ENCODE measurements around the gene NKX1-2.

NKX1-2 gene

DNA sequence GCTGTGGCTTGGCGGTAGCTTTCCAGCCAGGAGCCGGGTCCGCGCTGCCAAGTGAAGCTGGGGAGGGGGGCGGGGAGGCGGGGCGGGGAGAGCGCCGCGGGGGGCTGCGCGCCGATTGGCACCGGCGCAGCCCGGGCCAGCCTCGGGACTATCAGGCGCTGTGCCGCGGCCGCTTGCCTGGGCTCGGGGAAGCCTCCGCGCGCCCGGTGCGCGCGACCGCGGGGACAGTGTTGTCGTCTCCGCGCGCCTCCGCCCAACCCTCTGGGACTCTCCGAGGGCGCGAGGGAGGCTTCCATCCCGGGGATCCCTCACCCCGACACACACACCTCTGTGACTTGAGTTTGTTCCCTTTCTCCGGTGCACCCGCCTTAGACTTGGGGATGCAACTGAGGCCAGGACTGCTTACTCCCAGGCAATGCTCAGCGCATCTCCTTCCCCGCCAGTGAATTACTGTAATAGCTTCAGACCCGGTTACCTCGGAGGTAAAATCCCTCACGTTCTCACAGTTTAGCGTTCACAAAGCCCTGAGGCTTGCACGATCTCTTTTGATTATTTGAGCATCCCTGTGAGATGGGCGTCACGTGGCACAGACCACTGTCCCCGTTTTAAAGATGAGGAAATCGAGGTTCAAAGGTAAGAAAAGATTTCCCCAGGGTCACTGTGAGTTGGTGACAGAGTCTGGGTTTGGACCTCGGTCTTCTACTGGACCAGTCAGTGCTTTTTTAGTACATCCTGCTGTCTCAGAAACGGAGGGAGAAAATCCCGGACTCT, at the start of gene NKX1-2:
Gene NKX1-2, minus strand, starts transcription at position 24 of the 771 bp plus-strand sequence. CDS start 92 bp downstream, outside the sequence.
- DNase-seq, result no peak

DNA sequence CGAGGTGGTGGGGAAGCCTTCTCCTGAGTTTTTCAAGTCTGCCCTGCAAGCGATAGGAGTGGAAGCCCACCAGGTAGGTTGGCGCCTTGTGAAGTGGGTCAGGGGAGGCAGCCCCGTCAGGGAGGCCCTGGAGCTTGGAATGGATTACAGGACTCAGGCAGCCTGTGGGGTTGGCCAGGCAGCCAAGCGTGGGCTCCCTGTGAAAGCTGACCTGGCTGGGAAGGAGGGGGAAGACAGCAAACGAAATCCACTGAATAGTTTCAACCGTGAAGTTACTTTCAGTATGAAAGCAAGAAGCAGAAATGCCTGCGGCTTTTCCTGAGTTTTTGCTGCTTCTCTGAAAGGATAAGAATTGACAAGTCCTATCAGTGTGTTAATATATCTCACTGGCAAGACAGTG, 48.2 kb upstream of the NKX1-2 start:
- DNase-seq, result no peak

DNA sequence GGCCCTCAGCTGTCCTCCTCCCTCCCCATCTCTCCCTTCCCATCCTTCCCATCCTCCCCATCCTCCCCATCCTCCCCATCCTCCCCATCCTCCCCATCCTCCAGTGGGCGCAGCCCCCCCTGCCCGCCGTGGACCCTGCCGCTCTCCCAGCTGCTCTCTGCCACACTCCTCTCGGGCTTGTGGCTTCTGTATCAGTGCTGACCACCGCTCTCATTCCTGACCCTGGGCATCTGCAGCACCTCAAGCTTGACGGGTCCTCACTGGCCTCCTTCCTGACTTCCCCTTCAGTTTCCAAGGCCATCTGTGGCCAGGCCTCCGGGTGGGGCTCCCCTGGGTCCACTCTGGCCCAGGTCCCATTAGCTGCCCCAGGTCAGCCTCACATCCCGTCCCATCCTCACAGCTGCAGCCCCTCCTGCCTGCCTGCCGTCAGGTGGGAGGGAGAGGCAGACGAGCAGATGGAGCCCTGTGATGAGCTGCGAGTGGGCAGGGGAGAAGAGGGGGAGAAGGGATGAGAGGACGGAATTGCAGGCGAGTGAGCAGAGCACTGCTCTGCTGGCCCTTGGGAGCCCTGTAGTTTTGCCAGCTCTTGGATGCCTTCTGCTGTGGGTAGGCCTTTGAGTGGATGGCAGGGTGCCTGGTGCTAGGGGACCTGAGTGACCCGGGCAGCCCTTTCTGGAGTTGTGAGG, 47.5 kb upstream of the NKX1-2 start:
- no peak for DNase-seq

DNA sequence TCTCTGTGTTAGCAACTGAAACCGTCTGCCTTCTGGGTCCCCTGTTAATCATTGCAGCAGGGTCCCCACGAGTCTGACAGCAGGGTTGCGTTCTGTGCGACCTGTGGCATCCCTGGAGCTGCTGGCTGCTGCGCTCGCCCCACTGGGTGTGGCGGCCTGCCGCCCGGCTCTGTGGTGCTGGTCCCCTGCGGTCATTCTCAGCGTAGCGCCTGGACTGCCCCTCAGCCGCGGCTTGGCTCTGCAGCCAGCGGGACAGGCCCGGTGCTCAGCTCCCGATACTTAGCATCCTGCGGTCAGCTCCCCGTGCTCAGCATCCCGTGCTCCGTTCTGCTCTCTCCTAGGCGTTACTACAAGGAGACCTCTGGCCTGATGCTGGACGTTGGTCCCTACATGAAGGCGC, 46.8 kb upstream of the NKX1-2 start:
- no peak for DNase-seq

DNA sequence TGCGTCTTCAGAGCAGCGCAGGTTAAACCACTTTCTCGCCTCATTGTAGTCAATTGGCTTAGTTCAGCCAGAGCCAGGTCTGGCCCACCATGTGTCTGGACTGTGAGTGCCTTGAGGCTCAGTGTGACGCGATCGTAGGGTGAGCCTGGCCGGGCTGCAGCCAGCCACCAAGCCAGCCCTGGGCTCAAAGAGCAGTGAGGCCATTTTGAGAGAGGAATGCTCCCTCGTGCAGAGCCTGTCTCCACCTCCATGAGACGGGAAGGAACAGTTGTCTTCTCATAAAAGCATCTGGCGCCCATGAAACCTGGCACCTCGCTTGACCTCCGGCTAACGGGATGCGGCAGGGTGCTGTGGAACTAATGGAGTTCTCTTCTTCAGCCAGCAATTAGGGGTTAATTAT, 46.3 kb upstream of the NKX1-2 start:
- DNase-seq, result no peak

DNA sequence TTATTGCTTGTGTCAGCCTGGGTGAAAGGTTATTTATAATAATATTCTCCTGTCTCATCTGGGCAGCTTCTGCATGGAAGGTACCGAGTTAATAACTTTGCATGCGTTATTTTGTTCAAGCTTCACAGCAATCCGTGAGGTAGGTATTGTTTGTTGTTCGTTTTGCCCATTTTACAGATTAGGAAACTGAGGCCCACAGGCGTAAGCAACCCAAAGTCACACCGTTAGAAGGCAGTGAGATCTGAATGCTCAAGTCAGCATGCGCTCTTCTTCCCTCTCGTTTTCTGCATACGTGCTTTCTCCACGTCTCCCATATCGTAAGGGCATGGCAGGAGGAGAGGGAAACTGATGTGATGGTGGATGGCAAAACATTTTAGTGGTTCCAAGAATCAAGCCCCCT, 45.9 kb upstream of the NKX1-2 start:
- no peak for DNase-seq

DNA sequence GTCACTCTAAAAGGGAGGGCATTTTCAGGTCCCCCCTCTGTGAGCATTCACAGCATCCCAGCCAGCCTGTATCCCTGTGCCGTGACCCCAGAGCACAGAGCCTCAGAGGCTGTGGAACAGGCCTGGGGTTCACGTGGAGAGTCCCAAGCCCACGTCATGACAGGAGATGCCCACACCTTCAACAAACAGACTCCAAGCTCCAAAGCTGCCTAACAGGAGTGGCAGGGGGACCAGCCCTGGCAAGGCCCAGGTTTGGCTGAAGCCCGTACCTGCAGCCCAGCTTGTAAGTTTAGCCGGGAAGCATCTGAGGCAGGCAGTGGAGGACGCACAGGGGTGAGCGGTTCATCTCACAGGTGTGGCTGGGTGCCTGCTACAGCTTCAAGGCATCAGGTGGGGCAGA, 45.3 kb upstream of the NKX1-2 start:
- no peak for DNase-seq

DNA sequence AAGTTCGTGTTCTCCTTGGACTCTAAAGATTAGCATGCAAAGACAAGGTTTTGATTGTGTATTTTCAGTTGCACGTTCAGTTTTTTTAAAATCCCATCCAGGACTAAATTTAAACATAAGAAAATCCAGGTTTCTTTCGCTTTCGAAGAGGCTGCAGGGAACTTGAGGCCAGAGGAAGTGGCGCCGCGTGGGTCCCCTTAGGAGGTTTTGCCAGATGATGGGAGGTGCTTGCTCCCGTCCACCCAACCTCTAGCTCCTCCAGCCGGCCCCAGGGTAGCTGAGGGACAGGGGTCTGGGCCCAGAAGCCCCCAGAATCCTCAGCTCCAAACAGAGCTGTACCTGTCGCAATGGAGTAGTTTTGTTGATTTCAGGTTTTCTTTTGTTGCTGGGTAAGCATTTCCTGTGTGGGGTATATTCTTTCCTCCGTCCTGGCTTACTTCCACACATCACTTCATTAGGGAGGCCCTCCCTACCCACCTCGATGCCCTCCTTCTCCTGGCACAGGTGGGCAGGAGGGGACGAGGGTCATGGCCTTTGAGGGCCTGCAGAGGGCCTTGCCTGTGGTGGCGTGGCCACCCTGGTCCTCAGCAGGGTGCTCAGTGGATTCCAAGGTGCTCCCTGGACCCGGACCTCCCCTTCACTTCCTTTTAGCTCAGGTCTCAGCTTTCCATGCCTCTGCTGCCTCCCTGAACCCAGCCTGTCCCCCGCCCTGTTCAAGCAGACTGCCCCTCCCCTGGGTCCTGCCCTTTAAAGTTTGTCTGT, 44.4 kb upstream of the NKX1-2 start:
- peak; percentile 16 for DNase-seq

DNA sequence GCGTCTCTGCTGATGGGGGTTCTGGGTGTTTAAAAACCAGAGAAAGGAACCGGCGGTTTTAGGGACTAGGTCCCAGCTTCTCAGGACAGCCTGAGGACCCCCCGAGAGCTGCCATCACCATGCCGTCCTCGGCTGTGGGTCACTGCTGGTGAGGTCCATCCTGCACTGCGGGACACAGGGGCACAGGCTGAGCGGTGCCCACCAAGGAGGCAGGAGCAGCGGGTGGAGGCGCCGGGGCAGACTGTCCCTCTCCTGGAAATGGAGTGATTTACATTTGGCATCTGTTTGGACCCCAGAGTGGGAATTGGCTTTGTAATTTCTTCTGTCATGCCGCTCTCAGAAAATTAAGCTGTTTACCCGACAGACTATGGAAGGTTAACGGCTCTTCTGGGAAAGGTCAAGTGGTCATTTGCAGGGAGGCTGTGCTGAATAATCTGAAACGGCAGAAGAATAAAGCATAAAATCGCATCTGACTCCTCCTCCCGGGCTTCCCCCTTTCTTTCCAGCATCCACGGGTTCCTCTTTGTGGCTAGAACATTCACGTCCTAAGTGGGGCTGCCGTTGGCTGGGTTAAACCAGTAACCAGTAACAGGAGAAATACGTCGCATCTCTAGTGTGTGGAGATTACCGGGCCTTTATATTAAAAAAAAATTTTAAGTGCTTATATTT, 43.5 kb upstream of the NKX1-2 start:
- DNase-seq, result no peak

DNA sequence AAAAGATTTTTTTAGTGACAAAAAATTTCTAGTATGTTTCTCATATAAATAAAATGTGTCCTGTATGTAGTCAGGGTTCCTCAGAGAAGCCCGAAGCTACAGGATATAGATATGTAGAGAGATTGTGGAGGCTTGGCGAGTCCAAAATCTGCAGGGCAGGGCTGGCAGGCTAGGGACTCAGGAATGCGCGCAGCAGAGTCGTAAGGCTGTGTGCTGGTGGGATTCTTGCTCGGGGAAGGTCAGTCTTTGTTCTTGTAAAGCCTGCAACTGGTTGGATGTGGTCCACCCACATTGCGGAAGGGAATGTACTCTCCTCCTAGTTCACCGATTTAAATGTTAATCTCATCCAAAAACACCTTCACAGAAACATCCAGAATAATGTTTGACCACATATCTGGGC, 42.4 kb upstream of the NKX1-2 start:
- DNase-seq, result no peak

DNA sequence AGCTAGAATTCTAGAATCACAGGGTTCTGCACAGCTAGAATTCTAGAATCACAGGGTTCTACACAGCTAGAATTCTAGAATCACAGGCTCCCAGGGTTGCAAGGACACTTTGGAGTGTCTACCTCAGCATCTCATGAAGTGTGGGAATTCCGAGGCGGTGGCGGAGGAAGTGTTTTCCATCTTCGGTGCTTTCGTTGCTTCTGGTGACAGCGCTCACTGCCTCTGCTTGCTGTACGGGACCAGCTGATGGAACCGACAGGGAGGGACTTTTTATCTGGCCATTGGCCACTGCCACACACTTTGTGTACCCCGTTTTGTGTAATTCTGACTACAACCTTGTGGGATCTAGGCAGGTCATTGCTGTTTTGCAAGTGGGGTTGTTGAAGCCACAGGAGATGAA, 41.3 kb upstream of the NKX1-2 start:
- DNase-seq, result no peak

DNA sequence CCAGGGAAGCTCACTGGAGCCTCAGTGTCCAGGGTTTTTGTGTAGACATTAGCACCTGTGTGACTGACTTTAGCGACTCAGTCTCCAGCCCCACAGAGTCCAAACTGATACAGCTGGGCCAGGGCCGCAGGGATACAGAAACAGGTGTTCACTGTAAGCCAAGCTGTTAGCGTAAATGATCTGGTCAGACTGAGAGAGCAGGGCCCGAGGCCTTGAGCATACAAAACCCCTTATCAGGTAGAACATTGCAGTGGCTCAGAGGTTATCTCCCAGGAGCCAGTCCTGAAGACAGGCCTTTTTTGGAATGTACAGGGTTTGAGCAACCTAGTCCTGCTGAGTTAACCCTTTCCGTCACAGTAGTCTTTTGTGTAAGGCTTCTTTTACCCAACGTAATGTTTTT, 36.8 kb upstream of the NKX1-2 start:
- DNase-seq, result no peak

DNA sequence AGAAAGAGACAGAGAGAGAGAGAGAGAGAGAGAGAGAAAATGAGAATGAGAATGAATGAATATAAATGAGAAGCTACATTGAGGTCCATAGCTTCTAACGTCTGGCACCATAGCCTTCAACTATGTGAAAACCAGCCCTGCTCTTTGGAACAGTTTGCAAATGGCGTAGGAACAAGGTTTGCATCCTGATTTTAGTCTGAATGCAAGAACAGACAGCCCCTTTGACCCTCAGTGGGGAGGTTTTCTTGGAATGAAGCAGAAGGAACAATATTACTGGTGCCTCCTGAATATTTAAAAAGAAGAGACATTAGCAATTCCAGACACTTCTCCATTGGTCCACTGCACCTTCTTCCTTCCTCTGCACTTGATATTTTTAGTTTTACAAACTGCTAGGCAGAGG, 34.8 kb upstream of the NKX1-2 start:
- no peak for DNase-seq

DNA sequence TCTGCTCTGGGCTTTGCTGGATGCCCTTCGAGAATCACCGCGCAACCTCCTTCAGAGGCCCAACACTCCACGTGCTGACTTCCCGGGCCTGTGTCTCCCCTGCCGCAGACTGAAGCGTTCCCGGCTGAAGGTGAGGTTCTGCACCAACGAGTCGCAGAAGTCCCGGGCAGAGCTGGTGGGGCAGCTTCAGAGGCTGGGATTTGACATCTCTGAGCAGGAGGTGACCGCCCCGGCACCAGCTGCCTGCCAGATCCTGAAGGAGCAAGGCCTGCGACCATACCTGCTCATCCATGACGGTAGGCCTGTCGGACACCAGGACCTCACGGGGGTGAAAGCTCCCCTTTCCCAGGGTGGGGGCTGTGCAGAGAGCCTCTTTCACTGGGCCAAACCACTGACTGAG, 34.2 kb upstream of the NKX1-2 start:
- DNase-seq, result no peak

DNA sequence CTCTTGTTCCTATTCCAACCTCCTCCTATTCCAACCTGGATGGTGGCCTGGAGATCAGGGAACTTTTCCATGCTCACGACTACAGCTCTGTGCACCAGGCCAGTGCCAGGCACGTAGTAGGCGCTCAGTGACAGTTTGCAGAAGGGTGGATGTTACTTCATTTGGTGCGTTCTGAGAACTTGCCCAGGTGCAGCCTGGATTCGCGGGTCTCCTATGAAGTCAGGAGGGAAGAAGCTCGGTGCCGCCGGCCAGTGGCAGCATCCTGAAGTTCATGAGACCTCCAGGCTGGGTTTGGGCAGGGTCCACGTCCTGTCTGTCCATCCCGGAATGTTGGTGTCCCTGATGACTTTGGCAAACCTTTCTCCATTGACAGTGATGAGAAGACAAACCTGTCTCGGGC, 33.0 kb upstream of the NKX1-2 start:
- no peak for DNase-seq

DNA sequence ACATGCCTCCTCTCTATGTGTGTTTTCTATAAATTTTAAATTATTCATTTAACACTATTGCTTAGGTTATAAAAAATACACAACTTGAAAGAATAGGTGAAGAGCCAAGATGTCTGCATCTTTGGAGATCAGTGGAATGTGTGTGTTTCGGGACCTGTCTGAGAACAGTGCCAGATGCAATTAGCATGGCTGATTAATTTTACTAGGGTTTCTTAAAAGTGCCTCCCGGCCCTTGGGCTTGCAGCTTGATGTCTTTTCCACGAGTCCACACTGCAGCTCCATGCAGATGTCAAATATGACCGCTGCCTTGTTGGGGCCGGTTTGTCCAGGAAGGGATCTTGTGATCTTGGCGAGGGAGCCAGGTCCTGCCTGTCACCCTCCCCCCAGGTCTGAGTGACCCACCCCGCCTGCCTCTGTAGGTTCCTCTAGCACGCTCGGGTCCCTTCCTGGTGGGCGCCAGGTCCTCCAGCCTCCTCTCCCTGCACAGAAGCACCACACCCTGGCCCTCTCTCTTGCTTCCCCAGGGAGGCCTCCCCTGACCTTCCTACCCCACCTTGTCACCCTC, 32.5 kb upstream of the NKX1-2 start:
- DNase-seq, result no peak

DNA sequence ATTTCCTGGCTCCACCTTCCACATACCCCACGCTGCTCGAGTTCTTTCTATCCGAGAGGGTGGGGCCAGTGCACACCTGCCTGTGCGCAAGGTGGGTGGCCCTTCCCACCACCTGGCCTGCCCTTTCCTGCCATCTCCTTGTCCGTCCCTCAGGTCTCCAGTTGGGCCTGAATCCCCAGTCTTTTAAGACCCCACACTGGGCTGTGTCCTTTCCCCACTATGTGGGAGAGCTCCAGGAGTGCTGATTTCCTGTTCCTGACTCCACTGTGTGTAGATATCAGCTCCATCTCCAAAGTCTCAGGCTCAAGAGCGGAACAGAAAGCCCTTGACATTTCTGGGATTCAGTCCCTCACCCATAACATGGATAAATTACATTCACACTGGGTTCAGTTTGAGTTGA, 31.9 kb upstream of the NKX1-2 start:
- DNase-seq, result no peak

DNA sequence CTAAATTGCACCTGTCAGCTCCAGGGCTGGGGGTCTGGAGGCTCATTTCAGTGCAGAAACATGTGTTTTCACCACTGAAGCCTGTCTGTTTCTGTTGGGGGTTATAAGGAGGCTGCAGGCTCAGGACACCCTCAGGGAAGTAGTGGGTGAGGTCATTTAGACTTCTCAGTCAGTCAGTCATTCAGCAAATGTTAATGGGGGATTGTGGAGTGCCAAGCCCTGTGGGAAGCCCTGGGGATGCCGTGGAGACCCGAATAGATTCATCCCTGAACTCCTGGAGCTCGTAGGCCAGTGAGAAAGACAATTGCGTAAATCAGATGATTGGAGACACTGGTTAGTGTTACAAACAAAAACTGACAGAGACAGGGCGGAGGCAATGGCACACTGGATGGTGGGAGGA, 31.0 kb upstream of the NKX1-2 start:
- DNase-seq, result no peak

DNA sequence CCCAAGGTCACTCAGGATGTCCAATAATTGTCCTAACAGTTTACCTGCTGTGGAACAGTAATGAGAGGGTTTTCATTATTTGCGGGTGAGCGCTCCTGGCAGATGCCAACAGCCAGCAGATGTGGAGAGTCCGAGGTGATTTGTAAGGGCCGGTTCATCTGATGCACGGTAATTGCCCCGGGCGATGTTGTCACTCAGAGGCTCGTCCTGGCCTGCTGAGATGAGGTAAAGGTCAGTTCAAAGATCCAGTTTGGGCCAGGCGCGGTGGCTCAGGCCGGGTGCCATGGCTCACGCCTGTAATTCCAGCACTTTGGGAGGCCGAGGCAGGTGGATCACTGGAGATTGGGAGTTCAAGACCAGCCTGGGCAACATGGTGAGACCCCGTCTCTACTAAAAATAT, 28.7 kb upstream of the NKX1-2 start:
- DNase-seq, result no peak

DNA sequence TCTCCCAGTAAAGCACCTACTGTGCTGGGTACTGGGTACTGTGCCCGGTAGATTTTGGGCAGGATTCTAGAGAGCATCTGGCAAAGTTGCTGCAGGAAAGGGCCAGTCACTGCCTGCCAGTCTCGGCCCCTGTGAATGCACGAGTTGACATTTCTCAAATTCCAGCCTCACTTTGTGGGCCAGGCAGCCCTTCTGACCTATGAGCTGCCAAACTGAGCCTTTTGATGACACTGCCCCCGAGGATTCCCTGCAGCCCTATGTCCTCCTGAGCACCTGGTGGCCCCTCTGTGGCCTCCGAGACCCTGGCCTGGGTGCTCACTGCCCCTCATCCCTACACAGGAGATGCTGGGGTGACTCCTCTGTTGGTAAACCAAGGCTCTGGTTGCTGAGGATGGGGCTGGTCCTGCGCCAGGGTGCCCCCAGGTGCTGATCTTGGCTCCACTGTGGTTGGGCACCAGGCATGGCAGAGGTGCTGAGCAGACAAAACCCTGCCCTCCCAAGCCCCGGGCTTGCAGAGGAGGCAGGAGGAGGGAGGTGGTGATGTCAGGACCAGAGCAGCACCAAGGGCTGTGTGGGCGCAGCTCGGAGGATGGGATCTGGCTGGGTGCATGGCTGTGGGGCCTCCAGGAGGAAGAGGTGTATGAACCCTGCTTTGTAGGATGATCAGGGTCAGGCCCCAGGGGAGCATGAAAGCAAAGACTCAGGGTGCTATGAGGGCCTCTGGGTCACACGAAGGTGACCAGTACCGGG, 28.0 kb upstream of the NKX1-2 start:
- no peak for DNase-seq

DNA sequence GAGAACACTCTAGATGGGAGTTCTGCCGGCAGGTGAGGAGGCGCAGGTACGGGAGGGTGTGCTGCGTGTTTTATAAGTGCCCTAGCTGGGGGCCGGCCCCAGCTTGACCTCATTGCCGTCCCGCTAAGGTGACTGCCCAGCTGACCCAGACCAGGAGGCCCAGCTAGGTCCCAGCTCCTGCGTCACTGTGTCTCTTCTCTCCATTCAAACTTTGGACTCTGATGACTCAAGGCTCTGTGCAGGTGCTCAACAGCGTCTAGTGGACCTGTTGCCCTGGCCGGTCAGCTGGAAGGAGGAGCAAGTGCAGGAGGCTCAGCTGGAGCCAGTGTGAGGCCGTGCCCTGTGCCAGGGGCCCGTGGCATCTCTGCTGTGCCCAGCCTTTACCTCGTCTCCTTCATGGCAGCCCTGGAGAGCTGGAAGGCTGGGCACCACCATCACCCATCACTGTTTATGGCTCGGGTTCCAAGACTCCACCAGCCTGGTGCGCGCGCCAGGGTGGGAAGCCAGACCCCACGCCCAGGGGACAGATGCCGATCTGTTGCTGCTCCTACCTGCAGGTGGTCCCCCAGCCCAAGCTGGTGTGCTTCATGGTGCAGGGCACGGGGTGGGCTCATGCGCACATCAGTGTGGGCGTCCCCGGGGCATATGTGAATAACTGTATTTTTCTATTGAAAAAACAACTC, 26.3 kb upstream of the NKX1-2 start:
- DNase-seq, result no peak
